GM12801 (cell line): Measurements from ENCODE around the gene IL10.

Experiments
- TF ChIP-seq, protein P1 (sequence below): IDR thresholded peaks from one replicate; pipeline ENCODE4 v1.5.1; 2011; ENCODE audit warnings: control low read depth; ENCODE audit not compliant: insufficient read length; ENCODE audit errors: extremely low read depth

IL10 gene

DNA sequence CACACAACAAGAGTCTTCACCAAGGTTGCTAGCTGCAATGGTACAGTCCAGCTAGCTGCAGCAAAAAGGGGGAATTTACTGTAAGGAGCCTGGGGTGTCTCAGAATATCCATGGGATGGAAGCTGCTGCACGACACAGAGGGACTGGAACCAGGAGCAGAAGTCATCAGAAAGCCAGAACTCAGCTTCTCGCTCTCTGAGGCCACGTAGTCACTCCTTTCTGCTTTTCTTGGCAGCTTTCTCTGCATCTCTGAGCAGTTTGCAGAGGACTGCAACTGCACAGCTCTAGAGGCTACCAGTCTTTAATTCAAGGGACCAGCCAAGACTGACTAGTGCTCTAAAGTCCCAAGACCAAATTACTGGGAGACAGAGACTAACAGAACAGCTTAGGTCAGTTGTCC lies 27.0 kb upstream of the IL10 start:
- TF ChIP-seq, protein P1, sequence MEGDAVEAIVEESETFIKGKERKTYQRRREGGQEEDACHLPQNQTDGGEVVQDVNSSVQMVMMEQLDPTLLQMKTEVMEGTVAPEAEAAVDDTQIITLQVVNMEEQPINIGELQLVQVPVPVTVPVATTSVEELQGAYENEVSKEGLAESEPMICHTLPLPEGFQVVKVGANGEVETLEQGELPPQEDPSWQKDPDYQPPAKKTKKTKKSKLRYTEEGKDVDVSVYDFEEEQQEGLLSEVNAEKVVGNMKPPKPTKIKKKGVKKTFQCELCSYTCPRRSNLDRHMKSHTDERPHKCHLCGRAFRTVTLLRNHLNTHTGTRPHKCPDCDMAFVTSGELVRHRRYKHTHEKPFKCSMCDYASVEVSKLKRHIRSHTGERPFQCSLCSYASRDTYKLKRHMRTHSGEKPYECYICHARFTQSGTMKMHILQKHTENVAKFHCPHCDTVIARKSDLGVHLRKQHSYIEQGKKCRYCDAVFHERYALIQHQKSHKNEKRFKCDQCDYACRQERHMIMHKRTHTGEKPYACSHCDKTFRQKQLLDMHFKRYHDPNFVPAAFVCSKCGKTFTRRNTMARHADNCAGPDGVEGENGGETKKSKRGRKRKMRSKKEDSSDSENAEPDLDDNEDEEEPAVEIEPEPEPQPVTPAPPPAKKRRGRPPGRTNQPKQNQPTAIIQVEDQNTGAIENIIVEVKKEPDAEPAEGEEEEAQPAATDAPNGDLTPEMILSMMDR, result no peak

DNA sequence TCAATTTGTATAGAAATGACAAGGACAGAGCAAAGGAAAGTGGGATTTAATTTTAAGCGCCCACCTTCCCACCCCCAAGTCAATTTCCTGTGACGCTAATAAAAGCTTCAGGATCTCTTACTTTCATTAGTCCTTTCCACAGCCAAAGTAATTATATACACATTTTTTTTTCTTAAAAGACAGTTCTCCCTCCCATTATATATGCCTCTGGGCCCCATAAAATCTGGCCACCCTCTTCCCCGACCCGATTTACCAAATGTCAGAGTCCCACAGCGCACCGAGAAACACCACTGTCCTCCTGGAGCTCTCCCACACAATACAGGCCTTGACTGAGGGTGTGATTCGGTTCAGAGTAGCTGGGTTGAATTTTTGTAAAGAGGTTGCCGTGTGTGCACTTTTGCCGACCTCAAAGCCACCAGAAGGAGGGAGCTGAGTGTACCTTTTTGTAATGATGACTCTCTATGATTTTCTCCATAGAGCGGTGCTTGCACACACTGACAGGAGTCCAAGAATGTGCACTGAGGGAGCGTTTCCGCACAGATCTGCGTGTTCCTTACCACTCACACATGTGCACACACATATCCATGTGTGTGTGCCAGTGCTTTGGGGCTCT lies 26.2 kb upstream of the IL10 start:
- TF ChIP-seq, protein P1, result no peak

DNA sequence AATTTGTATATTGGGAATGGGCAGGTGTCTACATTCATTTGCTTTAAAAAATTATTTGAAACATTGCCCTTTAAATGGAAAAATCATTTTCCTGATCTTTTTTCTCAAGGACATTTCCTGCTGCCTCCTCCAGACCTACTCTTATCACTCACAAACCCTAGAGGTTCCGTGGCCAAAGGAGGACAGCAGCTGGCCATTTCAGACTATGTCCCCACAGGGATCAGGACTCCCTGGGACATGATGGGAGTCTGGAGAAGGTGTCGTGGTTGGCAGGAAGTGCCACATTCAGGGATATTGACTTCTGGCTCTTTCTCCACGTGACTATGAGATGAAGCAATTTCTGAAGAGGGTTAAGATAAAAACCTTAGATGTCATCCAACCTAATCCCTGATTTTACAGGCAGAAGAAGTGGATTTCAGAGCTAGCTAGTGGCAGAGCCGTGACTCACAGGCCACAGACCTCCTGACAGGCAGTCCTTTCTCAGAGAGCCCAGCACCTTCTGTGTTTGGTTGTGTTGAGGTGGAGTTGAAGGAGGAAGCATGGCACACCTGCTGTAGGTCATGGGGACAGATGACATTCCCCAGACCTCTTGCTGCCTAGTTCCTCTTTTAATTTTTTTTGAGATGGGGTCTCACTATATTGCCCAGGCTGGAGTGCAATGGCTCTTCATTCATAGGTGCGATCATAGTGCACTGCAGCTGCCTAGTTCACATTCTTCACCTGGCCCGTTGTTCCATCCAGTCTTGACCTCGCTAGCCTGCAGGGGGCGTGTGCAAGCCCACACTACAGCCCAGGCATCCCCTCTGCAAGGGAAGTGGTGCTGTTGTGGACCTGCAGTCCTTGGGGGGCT lies 25.5 kb upstream of the IL10 start:
- TF ChIP-seq, protein P1, result no peak

DNA sequence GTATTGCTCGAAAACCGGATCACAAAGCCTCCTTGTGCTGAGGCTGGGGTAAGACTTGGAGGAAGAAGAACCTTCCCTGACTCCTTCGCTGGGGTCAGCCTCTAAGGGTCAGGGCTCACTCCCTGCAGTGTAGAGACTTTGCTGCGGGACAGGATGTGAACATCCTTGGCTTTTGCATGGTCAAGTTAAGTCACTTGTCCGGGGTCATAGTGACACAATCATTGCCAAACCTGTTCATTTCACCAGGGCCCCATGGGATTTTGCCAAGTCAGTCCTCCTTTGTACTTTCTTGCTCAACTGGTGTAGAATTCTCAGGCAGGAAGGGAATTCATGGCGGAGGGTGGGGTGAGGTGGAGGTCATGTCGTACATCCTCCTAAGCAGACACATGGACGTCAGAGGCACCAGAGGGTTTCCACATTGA lies 24.7 kb upstream of the IL10 start:
- TF ChIP-seq, protein P1, result no peak

DNA sequence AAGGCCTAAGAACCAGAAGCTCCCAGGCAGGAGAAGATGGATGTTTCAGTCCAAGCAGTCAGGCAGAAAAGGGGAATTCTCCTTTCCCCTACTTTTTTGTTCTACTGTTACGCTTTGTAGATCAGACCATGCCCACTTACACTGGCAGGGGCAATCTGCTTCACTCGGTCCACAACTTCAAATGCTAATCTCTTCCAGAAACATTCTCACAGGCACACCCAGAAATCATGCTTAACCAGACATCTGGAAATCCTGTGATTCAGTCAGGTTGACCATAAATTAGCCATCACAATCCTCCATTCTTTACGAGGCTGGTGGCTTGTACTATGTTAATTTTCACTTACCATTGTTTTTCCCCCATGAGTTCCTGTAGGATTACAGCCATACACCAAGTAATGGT lies 23.8 kb upstream of the IL10 start:
- TF ChIP-seq, protein P1, result no peak

DNA sequence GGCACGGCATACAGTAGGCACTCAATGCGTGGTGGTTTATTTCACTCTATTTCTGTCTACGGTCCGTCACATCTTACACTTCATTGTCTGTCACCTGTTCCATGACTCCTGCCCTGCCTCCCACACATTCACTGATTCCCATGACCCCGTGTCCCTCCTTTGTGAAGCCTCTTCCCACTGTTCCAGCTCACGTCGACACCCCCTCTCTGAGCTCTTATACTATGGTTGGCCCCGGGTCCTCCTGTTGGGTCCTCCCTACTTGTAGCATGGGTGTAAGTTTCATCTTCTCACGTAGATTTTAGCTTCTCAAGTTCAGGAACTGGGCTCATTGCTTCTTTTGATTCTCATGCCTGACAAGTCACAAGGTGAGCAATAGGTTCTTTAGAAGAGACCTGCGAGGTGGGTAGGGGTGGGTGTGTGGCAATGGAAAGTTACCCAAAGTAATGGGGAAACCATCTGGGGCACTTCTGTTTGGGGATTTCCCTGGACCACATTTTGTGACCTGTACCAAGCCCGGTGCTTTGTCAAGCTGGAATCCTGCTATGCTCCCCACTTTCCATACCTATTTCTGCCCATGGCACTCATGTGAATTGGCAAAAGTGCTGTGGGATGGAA lies 22.1 kb upstream of the IL10 start:
- TF ChIP-seq, protein P1, result no peak

DNA sequence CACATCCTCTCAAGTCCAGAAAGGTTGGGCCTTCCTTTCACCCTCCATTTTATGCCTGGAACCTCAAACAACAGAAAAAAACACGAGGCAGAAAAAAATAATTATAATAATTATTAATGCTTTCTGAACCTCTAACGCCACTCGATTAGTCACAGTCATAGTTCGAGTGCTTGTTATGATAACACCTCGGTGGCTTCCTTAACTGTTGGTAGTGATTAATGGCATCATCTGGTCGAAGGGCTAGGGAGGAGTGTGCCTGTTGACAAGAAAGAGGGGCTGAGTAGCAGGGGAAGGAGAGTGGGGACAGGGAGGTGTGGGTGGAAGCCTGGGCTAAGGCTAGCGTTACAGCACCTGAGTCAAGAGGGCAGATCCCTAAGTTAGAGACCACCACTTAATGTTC lies 21.3 kb upstream of the IL10 start:
- TF ChIP-seq, protein P1, result no peak
